HepG2 (cell line): ENCODE data around the gene ATP23. TPM values are rescaled to one million over a fixed set of nuclear protein-coding genes. Genes with fewer than 3 reads are reported as not detected.

Source experiments
- ATAC-seq: fragments of 200-7000 bp; cut with Tn5 transposase; 3 replicates; pipeline ENCODE4 v1.9.1; 2020; ENCODE audit warnings: mild to moderate bottlenecking, moderate library complexity
- BruUV-seq: library from RNA; stranded (reverse); fragments of 400-500 nt; replicated peaks from 2 replicates; lab custom pipeline; 2021; lab: Mats Ljungman, UMichigan
- CTCF ChIA-PET: fragments of 300-600 bp; formaldehyde crosslinking; extraction: SDS; loops from one replicate; lab custom pipeline; 2021; ENCODE audit warnings: low total read pairs, inconsistent platforms, low intra/inter-chr PET ratio; lab: Yijun Ruan, JAX
- POLR2A ChIA-PET: fragments of 350-600 bp; sonication (Branson Sonifier 250); formaldehyde crosslinking; loops from one replicate; lab custom pipeline; 2020; ENCODE audit warnings: antibody characterized with exemption, inconsistent platforms; lab: Yijun Ruan, JAX
- DNase-seq: peaks from one replicate; pipeline ENCODE4 v3.0.0-alpha.2; 2015; ENCODE audit warnings: low spot score
- FAIRE-seq: peaks from 3 replicates; lab custom pipeline; 2011; peaks lifted over from hg19 to GRCh38; lab: Jason Lieb, UNC
- H2AFZ ChIP-seq: one replicate; pipeline ENCODE4 v1.6.1; 2011; ENCODE audit warnings: low read length, inconsistent platforms
- H3K27ac ChIP-seq: fragments of 300-600 bp; 3 replicates; pipeline ENCODE4 v1.8.0; 2011; ENCODE audit warnings: mixed run types, mild to moderate bottlenecking, mixed read lengths, low read length, inconsistent platforms; ENCODE audit not compliant: insufficient read depth; ENCODE audit errors: extremely low read length
- H3K27me3 ChIP-seq, 2 experiments: fragments of 200-600 bp in 1 of 2; 2 replicates in 1 of 2; 3 replicates in 1 of 2; pipeline versions ENCODE4 v1.6.0 to v1.8.0; 2011; ENCODE audit warnings: low read length in 2 of 2, mild to moderate bottlenecking in 2 of 2, moderate library complexity in 2 of 2, inconsistent platforms in 1 of 2; ENCODE audit not compliant: insufficient read depth in 2 of 2, control insufficient read depth in 1 of 2
- H3K36me3 ChIP-seq, 2 experiments: fragments of 200-600 bp in 1 of 2; replicated peaks in 1 of 2; 2 replicates in 1 of 2; 3 replicates in 1 of 2; pipeline versions ENCODE4 v1.5.1 to v1.8.0; 2011; ENCODE audit warnings: low read length in 2 of 2, inconsistent platforms in 1 of 2; ENCODE audit not compliant: insufficient read depth in 2 of 2, control insufficient read depth in 1 of 2
- H3K4me1 ChIP-seq: 2 replicates; pipeline ENCODE4 v1.5.1; 2012; ENCODE audit warnings: low read length, inconsistent platforms; ENCODE audit not compliant: insufficient read depth
- H3K4me2 ChIP-seq: 2 replicates; pipeline ENCODE4 v1.6.0; 2011; ENCODE audit warnings: low read depth, low read length, inconsistent platforms
- H3K4me3 ChIP-seq, 3 experiments: fragments of 200-600 bp in 1 of 3; sonication (generic), shearing (Covaris generic) in 1 of 3; replicated peaks in 1 of 3; 2 replicates each; pipeline ENCODE4 v1.5.1; 2011 to 2016; ENCODE audit warnings: low read length in 3 of 3, inconsistent platforms in 2 of 3, low read depth in 2 of 3, mild to moderate bottlenecking in 2 of 3, control low read depth in 1 of 3, mixed read lengths in 1 of 3; ENCODE audit not compliant: insufficient read depth in 1 of 3
- H3K79me2 ChIP-seq: one replicate; pipeline ENCODE4 v1.6.1; 2011; ENCODE audit warnings: low read length, inconsistent platforms; ENCODE audit not compliant: insufficient read depth
- H3K9ac ChIP-seq: 2 replicates; pipeline ENCODE4 v1.6.0; 2011; ENCODE audit warnings: mild to moderate bottlenecking, low read depth, low read length, inconsistent platforms; ENCODE audit not compliant: insufficient read depth
- H3K9me3 ChIP-seq: 2 replicates; pipeline ENCODE4 v1.5.1; 2012; ENCODE audit warnings: mild to moderate bottlenecking, low read length
- H4K20me1 ChIP-seq: 2 replicates; pipeline ENCODE4 v1.6.0; 2011; ENCODE audit warnings: inconsistent platforms, mild to moderate bottlenecking, low read length, moderate library complexity; ENCODE audit not compliant: insufficient read depth
- CEBPG ChIP-seq: IDR thresholded peaks from 2 replicates; pipeline ENCODE4 v1.6.1; 2016
- GATAD2A ChIP-seq: IDR thresholded peaks from 2 replicates; pipeline ENCODE4 v1.6.1; 2016
- HNF4A ChIP-seq: sonication (generic); formaldehyde crosslinking; IDR thresholded peaks from 2 replicates; pipeline ENCODE4 v1.4.0; 2020; ENCODE audit warnings: missing genetic modification reagents
- HNRNPLL ChIP-seq: fragments of 200-400 bp; formaldehyde crosslinking; IDR thresholded peaks from 2 replicates; pipeline ENCODE4 v1.6.1; 2017; ENCODE audit warnings: mild to moderate bottlenecking, low read depth, low read length; ENCODE audit not compliant: poor library complexity, severe bottlenecking
- LBX2 ChIP-seq: sonication (generic); formaldehyde crosslinking; IDR thresholded peaks from 2 replicates; pipeline ENCODE4 v1.5.0; 2020; ENCODE audit warnings: missing genetic modification reagents, mild to moderate bottlenecking, borderline replicate concordance
- SOX13 ChIP-seq, 3 experiments: fragments of 450-650 bp in 1 of 3; sonication (generic) in 1 of 3; formaldehyde crosslinking in 1 of 3; IDR thresholded peaks in 2 of 3; conservative IDR thresholded peaks in 1 of 3; 2 replicates each; pipeline versions ENCODE4 v1.5.0 to v1.6.1; 2016 to 2020; ENCODE audit warnings: antibody characterized with exemption in 1 of 3, mild to moderate bottlenecking in 1 of 3, missing compliant biosample characterization in 1 of 3, missing genetic modification reagents in 1 of 3, moderate library complexity in 1 of 3
- ZBTB43 ChIP-seq: sonication (generic); formaldehyde crosslinking; conservative IDR thresholded peaks from 2 replicates; pipeline ENCODE4 v1.4.0; 2020; ENCODE audit warnings: missing genetic modification reagents
- ZBTB7A ChIP-seq: sonication (generic); formaldehyde crosslinking; IDR thresholded peaks from 2 replicates; pipeline ENCODE4 v1.8.0; 2022; ENCODE audit warnings: mild to moderate bottlenecking, missing genetic modification reagents
- ZHX1 ChIP-seq: sonication (generic); formaldehyde crosslinking; IDR thresholded peaks from 2 replicates; pipeline ENCODE4 v1.8.1; 2022; ENCODE audit warnings: low read depth, mild to moderate bottlenecking, missing genetic modification reagents
- ZNF292 ChIP-seq: sonication (generic); formaldehyde crosslinking; IDR thresholded peaks from 2 replicates; pipeline ENCODE4 v1.8.1; 2022; ENCODE audit warnings: mild to moderate bottlenecking, low read depth, missing genetic modification reagents, borderline replicate concordance
- ZNF432 ChIP-seq: sonication (generic); formaldehyde crosslinking; IDR thresholded peaks from 2 replicates; pipeline ENCODE4 v1.5.0; 2020; ENCODE audit warnings: missing genetic modification reagents, mild to moderate bottlenecking, borderline replicate concordance
- WGBS: methylation state at CpG from one replicate; pipeline ENCODE4 v1.1.6; 2017; ENCODE audit warnings: low lambda C conversion rate; 5-methylcytosine and 5-hydroxymethylcytosine counted together
- in situ Hi-C: cut with HindIII; loops from 2 replicates; pipeline ENCODE4 v1.10.0; 2017; ENCODE audit warnings: low pct_unique_long_range_greater_than_20kb; ENCODE audit not compliant: extremely low pct_ligation_motif_present
- intact Hi-C: fragments of 100-400 bp; cut with micrococcal nuclease; formaldehyde crosslinking; loops from one replicate; pipeline ENCODE4 v1.10.0; 2022; ENCODE audit not compliant: unreplicated experiment
- polyA plus RNA-seq, 8 experiments: library from polyadenylated mRNA; depleted of rRNA in 3 of 8; stranded (reverse) in 7 of 8; unstranded in 1 of 8; fragments of >200 nt; fragmentation: Illumina TruSeq in 4 of 8; extraction: Trizol in 4 of 8; gene quantifications; 2 replicates each; pipeline versions ENCODE4 v1.2.1 to v1.2.3, GENCODE V29; 2011 to 2016; ENCODE audit warnings: low read depth in 4 of 8, missing spikeins in 1 of 8, mixed read lengths in 1 of 8; ENCODE audit not compliant: insufficient read depth in 1 of 8
- total RNA-seq, 5 experiments: library from RNA; depleted of rRNA; stranded (reverse); fragments of >200 nt; fragmentation: Illumina TruSeq; extraction: Trizol; gene quantifications; 2 replicates each; pipeline ENCODE4 v1.2.3, GENCODE V29; 2016; ENCODE audit warnings: low read depth in 1 of 5
- TF ChIP-seq, protein P1 (sequence below): sonication (generic); formaldehyde crosslinking; conservative IDR thresholded peaks from 2 replicates; pipeline ENCODE4 v1.4.0; 2020; ENCODE audit warnings: mild to moderate bottlenecking, missing genetic modification reagents, moderate library complexity
- TF ChIP-seq, protein P2 (sequence below): sonication (generic); formaldehyde crosslinking; IDR thresholded peaks from 2 replicates; pipeline ENCODE4 v1.4.0; 2020; ENCODE audit warnings: missing genetic modification reagents

ATP23 gene
- total and polyA plus RNA-seq, 2 of the 13 experiments (the other 11 are each of a cell fraction or from before 2014, with no cell fraction given), result 12.1 to 14.7 TPM

- no TSS peak for BruUV-seq
- H3K27me3 ChIP-seq, result peaks cover 0 to 31% of the 10 kb centered on the region in 2 experiments
- H3K27ac ChIP-seq, result no peak overlapping the region
- no peaks in the 10 kb centered on the region for H3K9me3 ChIP-seq
- no peaks in the 10 kb centered on the region for H3K79me2 ChIP-seq
- H2AFZ ChIP-seq, result no peak overlapping the region
- H3K4me3 ChIP-seq, result no peak overlapping the region
- H3K4me2 ChIP-seq, result no peak overlapping the region; the same call in 1 of the 2 replicates
- no peak overlapping the region for H3K9ac ChIP-seq
- CTCF ChIA-PET, result interaction anchor here (5.3 kb wide), 1 partner anchor 72 kb away, joined by 165 read pairs; no protein-coding TSS in a partner anchor
- peak; percentile 80 for ATAC-seq
- peak; percentile 67 for DNase-seq
- peaks cover 27% of the 10 kb centered on the region for H3K4me1 ChIP-seq
- intact Hi-C loops (no loop called here), in situ Hi-C loops (no loop called here)
- 11% methylated on average over 3 of the region's 3 CpGs for WGBS
- POLR2A ChIA-PET, result interaction anchor here (1.2 to 1.9 kb wide), 2 partner anchors 9 to 55 kb away, joined by 3 to 11 read pairs; partner anchors contain the start of gene CTDSP2
- FAIRE-seq, result peak; percentile 79
- H4K20me1 ChIP-seq, result no peaks in the 10 kb centered on the region
- H3K36me3 ChIP-seq, result no peaks in the 10 kb centered on the region
- no peak for TF ChIP-seq HNRNPLL
- peak; percentile 63 for TF ChIP-seq GATAD2A (CRISPR knock-in tag)
- TF ChIP-seq LBX2 (CRISPR knock-in tag), result no peak
- TF ChIP-seq ZHX1 (CRISPR knock-in tag), result 0 out of 2 replicates have a peak, but pooled peaks have one; percentile 43
- TF ChIP-seq, protein P1, sequence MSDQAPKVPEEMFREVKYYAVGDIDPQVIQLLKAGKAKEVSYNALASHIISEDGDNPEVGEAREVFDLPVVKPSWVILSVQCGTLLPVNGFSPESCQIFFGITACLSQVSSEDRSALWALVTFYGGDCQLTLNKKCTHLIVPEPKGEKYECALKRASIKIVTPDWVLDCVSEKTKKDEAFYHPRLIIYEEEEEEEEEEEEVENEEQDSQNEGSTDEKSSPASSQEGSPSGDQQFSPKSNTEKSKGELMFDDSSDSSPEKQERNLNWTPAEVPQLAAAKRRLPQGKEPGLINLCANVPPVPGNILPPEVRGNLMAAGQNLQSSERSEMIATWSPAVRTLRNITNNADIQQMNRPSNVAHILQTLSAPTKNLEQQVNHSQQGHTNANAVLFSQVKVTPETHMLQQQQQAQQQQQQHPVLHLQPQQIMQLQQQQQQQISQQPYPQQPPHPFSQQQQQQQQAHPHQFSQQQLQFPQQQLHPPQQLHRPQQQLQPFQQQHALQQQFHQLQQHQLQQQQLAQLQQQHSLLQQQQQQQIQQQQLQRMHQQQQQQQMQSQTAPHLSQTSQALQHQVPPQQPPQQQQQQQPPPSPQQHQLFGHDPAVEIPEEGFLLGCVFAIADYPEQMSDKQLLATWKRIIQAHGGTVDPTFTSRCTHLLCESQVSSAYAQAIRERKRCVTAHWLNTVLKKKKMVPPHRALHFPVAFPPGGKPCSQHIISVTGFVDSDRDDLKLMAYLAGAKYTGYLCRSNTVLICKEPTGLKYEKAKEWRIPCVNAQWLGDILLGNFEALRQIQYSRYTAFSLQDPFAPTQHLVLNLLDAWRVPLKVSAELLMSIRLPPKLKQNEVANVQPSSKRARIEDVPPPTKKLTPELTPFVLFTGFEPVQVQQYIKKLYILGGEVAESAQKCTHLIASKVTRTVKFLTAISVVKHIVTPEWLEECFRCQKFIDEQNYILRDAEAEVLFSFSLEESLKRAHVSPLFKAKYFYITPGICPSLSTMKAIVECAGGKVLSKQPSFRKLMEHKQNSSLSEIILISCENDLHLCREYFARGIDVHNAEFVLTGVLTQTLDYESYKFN, result 0 out of 2 replicates have a peak, but pooled peaks have one; percentile 26
- no peak for TF ChIP-seq SOX13 (IDR thresholded peaks at IDR 0.05)
- TF ChIP-seq SOX13 (CRISPR knock-in tag; conservative IDR thresholded peaks at IDR 0.05 in 1 of 2, IDR thresholded peaks at IDR 0.05 in 1 of 2), result 0 out of 4 replicates have a peak, but pooled peaks of 1 of the 2 experiments have one; percentile 30
- TF ChIP-seq, protein P2, sequence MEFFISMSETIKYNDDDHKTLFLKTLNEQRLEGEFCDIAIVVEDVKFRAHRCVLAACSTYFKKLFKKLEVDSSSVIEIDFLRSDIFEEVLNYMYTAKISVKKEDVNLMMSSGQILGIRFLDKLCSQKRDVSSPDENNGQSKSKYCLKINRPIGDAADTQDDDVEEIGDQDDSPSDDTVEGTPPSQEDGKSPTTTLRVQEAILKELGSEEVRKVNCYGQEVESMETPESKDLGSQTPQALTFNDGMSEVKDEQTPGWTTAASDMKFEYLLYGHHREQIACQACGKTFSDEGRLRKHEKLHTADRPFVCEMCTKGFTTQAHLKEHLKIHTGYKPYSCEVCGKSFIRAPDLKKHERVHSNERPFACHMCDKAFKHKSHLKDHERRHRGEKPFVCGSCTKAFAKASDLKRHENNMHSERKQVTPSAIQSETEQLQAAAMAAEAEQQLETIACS (CRISPR knock-in tag), result no peak
- TF ChIP-seq ZNF292 (CRISPR knock-in tag), result peak; percentile 45; the same call in 1 of the 2 replicates
- no peak for TF ChIP-seq ZBTB7A (CRISPR knock-in tag)
- TF ChIP-seq ZBTB43 (CRISPR knock-in tag), result no peak
- TF ChIP-seq HNF4A (CRISPR knock-in tag), result 0 out of 2 replicates have a peak, but pooled peaks have one; percentile 35
- TF ChIP-seq ZNF432 (CRISPR knock-in tag), result no peak
- TF ChIP-seq CEBPG (CRISPR knock-in tag), result peak; percentile 77
These were observed 38.8 kb upstream of the ATP23 start for GRCh38 chr12:57902478-57902969.
